Gastroesophageal sphincter (tissue), 3 donors: ENCODE measurements around the gene ANKRD33.

Experiments used
- EP300 ChIP-seq: sonication (generic); formaldehyde crosslinking; IDR thresholded peaks from one replicate; pipeline ENCODE4 v1.6.1; 2017; ENCODE audit warnings: antibody characterized with exemption, mild to moderate bottlenecking
- POLR2A ChIP-seq, 2 donors: fragments of 450-650 bp; IDR thresholded peaks; one replicate each; pipeline ENCODE4 v1.6.1; 2017; ENCODE audit warnings: antibody characterized with exemption in 2 of 2, mild to moderate bottlenecking in 2 of 2, moderate library complexity in 1 of 2
- POLR2AphosphoS5 ChIP-seq: sonication (generic); formaldehyde crosslinking; IDR thresholded peaks from one replicate; pipeline ENCODE4 v1.6.1; 2017; ENCODE audit warnings: antibody characterized with exemption
- TF ChIP-seq, protein P1 (sequence below), 4 experiments: fragments of 200-600 bp in 2 of 4; fragments of 450-650 bp in 2 of 4; sonication (generic) in 1 of 4; IDR thresholded peaks; one replicate each; pipeline ENCODE4 v1.5.1; 2017 to 2019; ENCODE audit warnings: antibody characterized with exemption in 4 of 4, mild to moderate bottlenecking in 2 of 4, moderate library complexity in 2 of 4

DNA sequence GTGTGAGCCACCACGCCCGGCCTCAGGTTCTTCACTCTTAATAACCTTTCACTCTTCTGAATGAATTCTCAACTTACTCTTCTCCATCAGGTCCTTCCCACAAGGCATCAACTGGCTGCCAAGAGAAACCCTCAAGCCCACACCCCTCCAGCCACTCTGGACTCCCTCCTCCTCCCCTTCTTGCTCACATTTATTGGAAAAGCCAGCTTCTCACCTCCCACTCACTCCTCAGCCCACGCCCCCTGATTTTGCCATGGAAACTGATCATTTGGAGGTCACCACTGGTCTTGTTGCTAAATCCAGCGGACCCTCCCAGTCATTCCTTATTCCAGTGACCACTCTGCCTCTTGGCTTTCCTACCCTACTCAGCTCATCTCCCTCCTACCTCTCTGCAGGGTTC is 46.2 kb downstream of the ANKRD33 start:
- TF ChIP-seq POLR2A (IDR thresholded peaks at IDR 0.05) (no peak), EP300 (no peak), POLR2AphosphoS5 (no peak)
- TF ChIP-seq, protein P1, sequence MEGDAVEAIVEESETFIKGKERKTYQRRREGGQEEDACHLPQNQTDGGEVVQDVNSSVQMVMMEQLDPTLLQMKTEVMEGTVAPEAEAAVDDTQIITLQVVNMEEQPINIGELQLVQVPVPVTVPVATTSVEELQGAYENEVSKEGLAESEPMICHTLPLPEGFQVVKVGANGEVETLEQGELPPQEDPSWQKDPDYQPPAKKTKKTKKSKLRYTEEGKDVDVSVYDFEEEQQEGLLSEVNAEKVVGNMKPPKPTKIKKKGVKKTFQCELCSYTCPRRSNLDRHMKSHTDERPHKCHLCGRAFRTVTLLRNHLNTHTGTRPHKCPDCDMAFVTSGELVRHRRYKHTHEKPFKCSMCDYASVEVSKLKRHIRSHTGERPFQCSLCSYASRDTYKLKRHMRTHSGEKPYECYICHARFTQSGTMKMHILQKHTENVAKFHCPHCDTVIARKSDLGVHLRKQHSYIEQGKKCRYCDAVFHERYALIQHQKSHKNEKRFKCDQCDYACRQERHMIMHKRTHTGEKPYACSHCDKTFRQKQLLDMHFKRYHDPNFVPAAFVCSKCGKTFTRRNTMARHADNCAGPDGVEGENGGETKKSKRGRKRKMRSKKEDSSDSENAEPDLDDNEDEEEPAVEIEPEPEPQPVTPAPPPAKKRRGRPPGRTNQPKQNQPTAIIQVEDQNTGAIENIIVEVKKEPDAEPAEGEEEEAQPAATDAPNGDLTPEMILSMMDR (IDR thresholded peaks at IDR 0.05) = no peak
